H1 (cell line): Measurements from ENCODE around the gene CBX4. TPM values are rescaled to one million over a fixed set of nuclear protein-coding genes. Genes with fewer than 3 reads are reported as not detected.

Experiments
- CTCF ChIA-PET: fragments of 300-600 bp; sonication (Branson Sonifier 250); formaldehyde crosslinking; loops from one replicate; lab custom pipeline; 2021; ENCODE audit not compliant: partially characterized antibody; lab: Charles Lee
- POLR2A ChIA-PET: fragments of 300-600 bp; sonication (Branson Sonifier 250); formaldehyde crosslinking; loops from one replicate; lab custom pipeline; 2021; ENCODE audit warnings: inconsistent platforms; ENCODE audit not compliant: partially characterized antibody; lab: Charles Lee
- DNase-seq, 2 experiments: peaks; one replicate each; pipeline versions ENCODE4 v3.0.0 to v3.0.0-alpha.2; 2010 to 2022; ENCODE audit warnings: low spot score in 2 of 2, low read depth in 1 of 2, mixed read lengths in 1 of 2
- FAIRE-seq: peaks from 2 replicates; lab custom pipeline; 2011; peaks lifted over from hg19 to GRCh38; lab: Jason Lieb, UNC
- H2AFZ ChIP-seq: 2 replicates; pipeline ENCODE4 v1.8.1; 2012; ENCODE audit warnings: low read length, inconsistent platforms
- H2AK5ac ChIP-seq: 2 replicates; pipeline ENCODE4 v1.6.1; 2013; ENCODE audit warnings: low read depth, low read length
- H2BK120ac ChIP-seq: replicated peaks from 2 replicates; pipeline ENCODE3; 2013; ENCODE audit warnings: low read depth, low read length, inconsistent platforms
- H2BK12ac ChIP-seq: 2 replicates; pipeline ENCODE4 v1.6.1; 2013; ENCODE audit warnings: low read depth, low read length
- H2BK15ac ChIP-seq: 2 replicates; pipeline ENCODE4 v1.6.1; 2013; ENCODE audit warnings: low read length
- H2BK20ac ChIP-seq: 2 replicates; pipeline ENCODE4 v1.6.1; 2013; ENCODE audit warnings: low read length
- H2BK5ac ChIP-seq: 2 replicates; pipeline ENCODE4 v1.6.1; 2013; ENCODE audit warnings: low read depth, low read length
- H3K14ac ChIP-seq: 2 replicates; pipeline ENCODE4 v1.6.1; 2013; ENCODE audit warnings: inconsistent platforms; ENCODE audit not compliant: insufficient read length
- H3K18ac ChIP-seq: 2 replicates; pipeline ENCODE4 v1.6.1; 2013; ENCODE audit warnings: low read length; ENCODE audit errors: extremely low read depth
- H3K23ac ChIP-seq: 2 replicates; pipeline ENCODE4 v1.6.1; 2013; ENCODE audit warnings: inconsistent platforms; ENCODE audit not compliant: insufficient read length
- H3K23me2 ChIP-seq: 2 replicates; pipeline ENCODE4 v1.6.1; 2013; ENCODE audit warnings: low read depth, low read length
- H3K27ac ChIP-seq: 2 replicates; pipeline ENCODE4 v1.6.1; 2011; ENCODE audit warnings: low read depth, low read length, inconsistent platforms
- H3K27me3 ChIP-seq, 4 experiments: replicated peaks in 1 of 4; 1 replicate in 1 of 4; 2 replicates in 3 of 4; pipeline versions ENCODE4 v1.6.1 to v1.8.1; 2011 to 2013; ENCODE audit warnings: low read length in 3 of 4, mild to moderate bottlenecking in 3 of 4, inconsistent platforms in 2 of 4, mixed read lengths in 2 of 4, moderate library complexity in 1 of 4; ENCODE audit not compliant: control insufficient read depth in 3 of 4, insufficient read depth in 3 of 4; ENCODE audit errors: extremely low read depth in 1 of 4
- H3K36me3 ChIP-seq, 4 experiments: 2 replicates each; pipeline versions ENCODE4 v1.6.1 to v1.8.1; 2011 to 2013; ENCODE audit warnings: mild to moderate bottlenecking in 4 of 4, low read length in 3 of 4, moderate library complexity in 2 of 4, control low read depth in 1 of 4, inconsistent platforms in 1 of 4; ENCODE audit not compliant: insufficient read depth in 4 of 4, control insufficient read depth in 2 of 4
- H3K4ac ChIP-seq: replicated peaks from 2 replicates; pipeline ENCODE3; 2013; ENCODE audit warnings: low read length, low read depth, mixed read lengths, inconsistent platforms; ENCODE audit not compliant: insufficient read length
- H3K4me1 ChIP-seq, 4 experiments: replicated peaks in 1 of 4; 1 replicate in 1 of 4; 2 replicates in 3 of 4; pipeline versions ENCODE4 v1.6.1 to v1.8.1; 2011 to 2013; ENCODE audit warnings: low read length in 3 of 4, inconsistent platforms in 2 of 4, mixed read lengths in 1 of 4; ENCODE audit not compliant: insufficient read depth in 4 of 4, control insufficient read depth in 3 of 4
- H3K4me2 ChIP-seq, 2 experiments: 2 replicates each; pipeline versions ENCODE4 v1.6.1 to v1.8.1; 2011 to 2013; ENCODE audit warnings: low read depth in 2 of 2, low read length in 2 of 2, control low read depth in 1 of 2, inconsistent platforms in 1 of 2, mild to moderate bottlenecking in 1 of 2; ENCODE audit not compliant: insufficient read depth in 1 of 2
- H3K4me3 ChIP-seq, 4 experiments: fragments of 200-600, 300-600 bp in 1 of 4; sonication (generic), shearing (Covaris generic), sonication (Bioruptor Twin) in 1 of 4; 2 replicates each; pipeline versions ENCODE4 v1.5.1 to v1.8.1; 2011 to 2016; ENCODE audit warnings: low read length in 4 of 4, low read depth in 3 of 4, control low read depth in 2 of 4, inconsistent platforms in 2 of 4, mild to moderate bottlenecking in 2 of 4, mixed read lengths in 1 of 4, moderate library complexity in 1 of 4; ENCODE audit not compliant: insufficient read depth in 2 of 4; ENCODE audit errors: extremely low read depth in 1 of 4
- H3K56ac ChIP-seq: replicated peaks from 2 replicates; pipeline ENCODE3; 2013; ENCODE audit warnings: low read depth, mild to moderate bottlenecking, mixed read lengths, low read length, inconsistent platforms; ENCODE audit not compliant: insufficient read length
- H3K79me1 ChIP-seq: 2 replicates; pipeline ENCODE4 v1.6.1; 2013; ENCODE audit warnings: low read depth, low read length, control low read depth
- H3K79me2 ChIP-seq, 2 experiments: 2 replicates each; pipeline versions ENCODE4 v1.6.1 to v1.8.1; 2012 to 2013; ENCODE audit warnings: low read length in 2 of 2, mild to moderate bottlenecking in 2 of 2, inconsistent platforms in 1 of 2; ENCODE audit not compliant: insufficient read depth in 2 of 2, control insufficient read depth in 1 of 2
- H3K9ac ChIP-seq, 4 experiments: replicated peaks in 1 of 4; 1 replicate in 1 of 4; 2 replicates in 3 of 4; pipeline versions ENCODE4 v1.6.1 to v1.8.1; 2011 to 2013; ENCODE audit warnings: low read depth in 3 of 4, low read length in 3 of 4, control low read depth in 2 of 4, mild to moderate bottlenecking in 2 of 4, moderate library complexity in 2 of 4, inconsistent platforms in 1 of 4; ENCODE audit errors: extremely low read depth in 1 of 4
- H3K9me3 ChIP-seq, 2 experiments: 2 replicates each; pipeline versions ENCODE4 v1.6.1 to v1.8.1; 2012 to 2013; ENCODE audit warnings: mild to moderate bottlenecking in 2 of 2, moderate library complexity in 2 of 2, control low read depth in 1 of 2, inconsistent platforms in 1 of 2, low read depth in 1 of 2, low read length in 1 of 2, mixed read lengths in 1 of 2; ENCODE audit not compliant: insufficient read depth in 2 of 2
- H4K20me1 ChIP-seq, 2 experiments: replicated peaks in 1 of 2; 2 replicates each; pipeline versions ENCODE3 to v1.8.1; 2011 to 2013; ENCODE audit warnings: inconsistent platforms in 2 of 2, low read length in 2 of 2, mild to moderate bottlenecking in 1 of 2; ENCODE audit not compliant: insufficient read depth in 2 of 2, control insufficient read depth in 1 of 2
- H4K5ac ChIP-seq: 2 replicates; pipeline ENCODE4 v1.6.1; 2013; ENCODE audit warnings: low read length, low read depth, mixed read lengths, inconsistent platforms; ENCODE audit not compliant: insufficient read length
- H4K8ac ChIP-seq: 2 replicates; pipeline ENCODE4 v1.8.0; 2013; ENCODE audit warnings: mild to moderate bottlenecking, moderate library complexity, low read length, inconsistent platforms; ENCODE audit not compliant: insufficient read depth; ENCODE audit errors: extremely low read depth
- H4K91ac ChIP-seq: replicated peaks from 2 replicates; pipeline ENCODE3; 2013; ENCODE audit warnings: low read length, mixed read lengths, inconsistent platforms; ENCODE audit not compliant: insufficient read length
- BRCA1 ChIP-seq: IDR thresholded peaks from 2 replicates; pipeline ENCODE4 v1.6.1; 2012; ENCODE audit warnings: low read depth, low read length, improper control_type of control experiment
- CEBPB ChIP-seq: IDR thresholded peaks from 2 replicates; pipeline ENCODE4 v1.6.1; 2012; ENCODE audit warnings: low read depth, low read length
- CHD1 ChIP-seq: IDR thresholded peaks from 2 replicates; pipeline ENCODE4 v1.6.1; 2012; ENCODE audit warnings: low read depth, low read length, improper control_type of control experiment
- GTF2F1 ChIP-seq: IDR thresholded peaks from 2 replicates; pipeline ENCODE4 v1.6.1; 2012; ENCODE audit warnings: low read depth, low read length, improper control_type of control experiment, borderline replicate concordance
- NRF1 ChIP-seq: IDR thresholded peaks from 2 replicates; pipeline ENCODE4 v1.6.1; 2011; ENCODE audit warnings: mild to moderate bottlenecking, low read depth, low read length, improper control_type of control experiment
- POLR2AphosphoS5 ChIP-seq: IDR thresholded peaks from 2 replicates; pipeline ENCODE4 v1.6.1; 2011; ENCODE audit warnings: low read depth, low read length
- RBBP5 ChIP-seq: IDR thresholded peaks from 2 replicates; pipeline ENCODE4 v1.7.1; 2012; ENCODE audit warnings: low read depth, mild to moderate bottlenecking, inconsistent platforms, low read length, moderate library complexity, borderline replicate concordance
- RFX5 ChIP-seq: IDR thresholded peaks from 2 replicates; pipeline ENCODE4 v1.6.1; 2011; ENCODE audit warnings: low read depth, low read length, improper control_type of control experiment, borderline replicate concordance
- SP1 ChIP-seq: IDR thresholded peaks from 2 replicates; pipeline ENCODE4 v1.6.1; 2011; ENCODE audit warnings: low read depth, low read length
- WGBS, 2 experiments: shearing (Covaris generic) in 1 of 2; methylation state at CpG; one replicate each; pipeline versions ENCODE4 v1.1.6 to v1.1.7; 2013 to 2015; ENCODE audit warnings: low lambda C conversion rate in 2 of 2, mixed read lengths in 2 of 2, inconsistent platforms in 1 of 2, low coverage in 1 of 2, missing lambda C conversion rate in 1 of 2; ENCODE audit not compliant: insufficient replicate concordance in 2 of 2, insufficient coverage in 1 of 2, insufficient read length in 1 of 2; ENCODE audit errors: extremely low coverage in 1 of 2, missing lambda C conversion rate in 1 of 2; 5-methylcytosine and 5-hydroxymethylcytosine counted together
- polyA plus RNA-seq, 7 experiments: library from polyadenylated mRNA; depleted of rRNA in 3 of 7; stranded (reverse) in 5 of 7; unstranded in 2 of 7; fragments of >200 nt in 5 of 7; fragments of 200-250 nt in 2 of 7; gene quantifications; 1 replicate in 5 of 7; 2 replicates in 1 of 7; 4 replicates in 1 of 7; pipeline versions ENCODE4 v1.2.1 to v1.2.3, GENCODE V29; 2011 to 2013; ENCODE audit warnings: missing spikeins in 2 of 7, mixed read lengths in 2 of 7
- total RNA-seq: library from RNA; stranded (reverse); fragmentation: NEBNext Ultra II Directional; extraction: Animal tissue kit (Norgen Biotek cat#: 25700); gene quantifications from 2 replicates; pipeline ENCODE4 v1.2.1, GENCODE V29; 2021

The CBX4 gene
- total and polyA plus RNA-seq, 2 of the 8 experiments (the other 6 are each of a cell fraction or from before 2014, with no cell fraction given), result 1.8 to 4.0 TPM

DNA sequence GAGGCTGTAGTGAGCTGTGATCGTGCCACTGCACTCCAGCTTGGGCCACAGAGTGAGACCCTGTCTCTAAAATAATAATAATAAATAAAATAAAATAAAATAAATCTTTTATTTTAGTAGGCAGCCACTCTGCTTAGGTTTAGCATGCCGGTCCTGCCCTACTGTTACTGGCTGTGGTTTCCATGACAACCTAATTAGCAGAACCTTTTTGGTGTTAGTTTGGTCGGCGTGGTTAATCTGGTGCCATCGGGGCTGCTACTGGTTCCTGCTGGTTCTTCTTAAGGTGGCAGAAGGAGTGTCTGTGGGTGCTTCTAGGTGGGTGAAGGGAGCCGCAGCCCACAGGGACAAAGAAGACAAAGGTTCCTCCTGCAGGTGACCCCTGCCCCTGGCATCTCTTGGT lies 37.8 kb upstream of the CBX4 start:
- Histone ChIP-seq H4K91ac (no peak overlapping the region), H3K18ac (no peak overlapping the region), H3K23me2 (no peaks in the 10 kb centered on the region), H3K36me3 (no peaks in the 10 kb centered on the region), H3K27ac (no peak overlapping the region), H2BK12ac (no peak overlapping the region), H2AFZ (no peak overlapping the region), H3K79me2 (no peaks in the 10 kb centered on the region), H3K23ac (no peak overlapping the region), H3K4ac (no peak overlapping the region), H3K4me3 (no peak overlapping the region), H3K27me3 (no peaks in the 10 kb centered on the region), H3K79me1 (no peaks in the 10 kb centered on the region), H2AK5ac (no peak overlapping the region), H4K8ac (no peak overlapping the region), H2BK5ac (no peak overlapping the region), H3K14ac (no peak overlapping the region), H3K56ac (no peak overlapping the region), H3K4me1 (no peaks in the 10 kb centered on the region; a peak in 1 of 7 replicates), H3K9ac (no peak overlapping the region), H3K4me2 (no peak overlapping the region), H3K9me3 (no peaks in the 10 kb centered on the region), H2BK120ac (no peak overlapping the region), H2BK20ac (no peak overlapping the region), H4K20me1 (no peaks in the 10 kb centered on the region), H4K5ac (no peak overlapping the region), H2BK15ac (no peak overlapping the region)
- DNase-seq (no peak), FAIRE-seq (no peak)
- ChIA-PET CTCF (interaction anchor here (1.2 to 7.3 kb wide), 2 partner anchors 12 to 39 kb away, joined by 3 to 64 read pairs; no protein-coding TSS in a partner anchor), POLR2A (no interaction called here)
- WGBS, 2 experiments, result 81% methylated on average over 6 of the region's 6 CpGs; no CpG with 5 or more reads in 1 of the 2 experiments
- no peak for TF ChIP-seq RFX5
- no peak for TF ChIP-seq BRCA1
- TF ChIP-seq GTF2F1, result no peak
- TF ChIP-seq CEBPB, result no peak
- TF ChIP-seq CHD1, result no peak
- TF ChIP-seq RBBP5, result no peak
- no peak for TF ChIP-seq POLR2AphosphoS5
- no peak for TF ChIP-seq SP1
- no peak for TF ChIP-seq NRF1
